CD14-positive monocyte (primary cell): ENCODE results near the gene TMEM242. TPM values are rescaled to one million over a fixed set of nuclear protein-coding genes. Genes with fewer than 3 reads are reported as not detected.
A peak's percentile ranks its signal among the peaks of the same experiment; 100 is the strongest.

ENCODE experiments used
- DNase-seq, 3 donors: peaks; one replicate each; pipeline ENCODE4 v3.0.0-alpha.2; 2011 to 2022
- H2AFZ ChIP-seq: 2 replicates; pipeline ENCODE4 v1.6.0; 2012; ENCODE audit warnings: mild to moderate bottlenecking, low read depth, low read length, inconsistent platforms; ENCODE audit not compliant: insufficient read depth, poor library complexity, severe bottlenecking
- H3K27ac ChIP-seq, 2 donors: 1 replicate in 1 of 2; 2 replicates in 1 of 2; pipeline ENCODE4 v1.5.1; 2012 to 2013; ENCODE audit warnings: low read length in 2 of 2, control low read depth in 1 of 2, inconsistent platforms in 1 of 2, low read depth in 1 of 2, mild to moderate bottlenecking in 1 of 2
- H3K27me3 ChIP-seq, 2 donors: one replicate each; pipeline versions ENCODE4 v1.6.0 to v1.6.1; 2011 to 2013; ENCODE audit warnings: low read length in 2 of 2; ENCODE audit not compliant: control insufficient read depth in 2 of 2, insufficient read depth in 2 of 2
- H3K36me3 ChIP-seq, 2 donors: replicated peaks in 1 of 2; 1 replicate in 1 of 2; 2 replicates in 1 of 2; pipeline versions ENCODE4 v1.5.1 to v1.6.1; 2012 to 2013; ENCODE audit warnings: low read length in 2 of 2, control low read depth in 1 of 2, inconsistent platforms in 1 of 2, mild to moderate bottlenecking in 1 of 2; ENCODE audit not compliant: insufficient read depth in 2 of 2, control insufficient read depth in 1 of 2
- H3K4me1 ChIP-seq, 2 donors: 1 replicate in 1 of 2; 2 replicates in 1 of 2; pipeline versions ENCODE4 v1.5.1 to v1.6.1; 2012 to 2013; ENCODE audit warnings: low read length in 2 of 2, control low read depth in 1 of 2, inconsistent platforms in 1 of 2, mild to moderate bottlenecking in 1 of 2, moderate library complexity in 1 of 2; ENCODE audit not compliant: insufficient read depth in 2 of 2, control insufficient read depth in 1 of 2
- H3K4me2 ChIP-seq: replicated peaks from 2 replicates; pipeline ENCODE3; 2012; ENCODE audit warnings: low read length, moderate library complexity, mild to moderate bottlenecking; ENCODE audit not compliant: poor library complexity, severe bottlenecking; ENCODE audit errors: extremely low read depth
- H3K4me3 ChIP-seq, 3 experiments: fragments of 200-600 bp in 1 of 3; sonication (generic) in 1 of 3; replicated peaks in 1 of 3; 1 replicate in 2 of 3; 2 replicates in 1 of 3; pipeline ENCODE4 v1.5.1; 2011 to 2013; ENCODE audit warnings: low read length in 3 of 3, mild to moderate bottlenecking in 3 of 3, control low read depth in 2 of 3, low read depth in 2 of 3, inconsistent platforms in 1 of 3, moderate library complexity in 1 of 3
- H3K79me2 ChIP-seq: 2 replicates; pipeline ENCODE4 v1.6.0; 2012; ENCODE audit warnings: mild to moderate bottlenecking, control low read depth, inconsistent platforms, low read length, moderate library complexity; ENCODE audit not compliant: insufficient read depth
- H3K9ac ChIP-seq: 2 replicates; pipeline ENCODE4 v1.6.0; 2017; ENCODE audit warnings: low read length, mild to moderate bottlenecking; ENCODE audit not compliant: insufficient read depth, poor library complexity, severe bottlenecking
- H3K9me3 ChIP-seq, 2 donors: replicated peaks in 1 of 2; 1 replicate in 1 of 2; 2 replicates in 1 of 2; pipeline versions ENCODE4 v1.5.1 to v1.6.1; 2012 to 2013; ENCODE audit warnings: low read length in 2 of 2, control low read depth in 1 of 2; ENCODE audit not compliant: control insufficient read depth in 1 of 2, insufficient read depth in 1 of 2
- H4K20me1 ChIP-seq: 2 replicates; pipeline ENCODE4 v1.6.0; 2012; ENCODE audit warnings: mild to moderate bottlenecking, low read length, control low read depth, moderate library complexity; ENCODE audit not compliant: insufficient read depth
- H3K27ac Mint-ChIP-seq, 7 donors: one replicate each; pipeline ENCODE4 v1.8.0; 2020; ENCODE audit warnings: mild to moderate bottlenecking in 7 of 7, mixed read lengths in 7 of 7, moderate library complexity in 6 of 7, inconsistent platforms in 2 of 7
- H3K27me3 Mint-ChIP-seq, 3 donors: one replicate each; pipeline ENCODE4 v1.8.0; 2021 to 2022; ENCODE audit warnings: low read depth in 3 of 3, mild to moderate bottlenecking in 3 of 3, mixed read lengths in 3 of 3, moderate library complexity in 3 of 3, inconsistent platforms in 1 of 3
- H3K36me3 Mint-ChIP-seq, 2 donors: one replicate each; pipeline ENCODE4 v1.8.0; 2020; ENCODE audit warnings: mixed read lengths in 2 of 2, inconsistent platforms in 1 of 2, mild to moderate bottlenecking in 1 of 2
- H3K4me1 Mint-ChIP-seq: one replicate; pipeline ENCODE4 v1.8.0; 2020; ENCODE audit warnings: mild to moderate bottlenecking, mixed read lengths
- H3K4me3 Mint-ChIP-seq, 2 donors: one replicate each; pipeline ENCODE4 v1.8.0; 2020; ENCODE audit warnings: mild to moderate bottlenecking in 2 of 2, mixed read lengths in 2 of 2, moderate library complexity in 1 of 2
- H3K9me3 Mint-ChIP-seq, 7 donors: one replicate each; pipeline ENCODE4 v1.8.0; 2020 to 2022; ENCODE audit warnings: mixed read lengths in 7 of 7, mild to moderate bottlenecking in 6 of 7, moderate library complexity in 6 of 7, inconsistent platforms in 2 of 7
- WGBS: methylation state at CpG from one replicate; pipeline ENCODE4 v1.1.5; 2013; ENCODE audit warnings: missing lambda C conversion rate; ENCODE audit not compliant: insufficient coverage; 5-methylcytosine and 5-hydroxymethylcytosine counted together
- intact Hi-C, 2 donors: fragments of 100-400 bp; cut with micrococcal nuclease; formaldehyde crosslinking; loops; one replicate each; pipeline versions ENCODE4 v1.15.0 to v1.15.1; 2023
- polyA plus RNA-seq, 3 donors: library from polyadenylated mRNA; depleted of rRNA in 1 of 3; unstranded in 2 of 3; stranded (reverse) in 1 of 3; fragments of 300-500 nt in 2 of 3; fragments of >200 nt in 1 of 3; fragmentation: Illumina TruSeq in 2 of 3; gene quantifications; 1 replicate in 2 of 3; 2 replicates in 1 of 3; pipeline ENCODE4 v1.2.3, GENCODE V29; 2012 to 2021
- TF ChIP-seq, protein P1 (sequence below): fragments of 200-600 bp; IDR thresholded peaks from one replicate; pipeline ENCODE4 v1.8.0; 2022; ENCODE audit warnings: antibody characterized with exemption, mild to moderate bottlenecking

Gene TMEM242
- polyA plus RNA-seq, 3 donors, result 5.6 to 9.8 (median 8.3) TPM

GRCh38 chr6:157240059-157240959, 83.0 kb downstream of the TMEM242 start:
- peaks cover 14% of the 10 kb centered on the region for H3K4me1 Mint-ChIP-seq
- H3K27ac ChIP-seq, result no peak overlapping the region
- H3K9me3 ChIP-seq, result peaks cover 0 to under 1% of the 10 kb centered on the region in 2 donors
- H3K4me3 Mint-ChIP-seq, result peak overlapping the region; percentile 71 to 85
- peaks cover 0 to 6% of the 10 kb centered on the region in 2 donors for H3K36me3 Mint-ChIP-seq
- intact Hi-C loops, result no loop called here
- H3K4me1 ChIP-seq, result peaks cover 6 to 23% of the 10 kb centered on the region in 2 donors
- peaks cover 20 to 29% of the 10 kb centered on the region in 2 donors for H3K27me3 ChIP-seq
- peak overlapping the region; percentile 11 to 67 (median 26) for H3K4me3 ChIP-seq
- peak overlapping the region in 1 of 7 donors; percentile 17 for H3K27ac Mint-ChIP-seq
- H3K9me3 Mint-ChIP-seq, result peaks cover 0 to 18% (median 5%) of the 10 kb centered on the region in 7 donors
- DNase-seq, result no peak
- peak overlapping the region; percentile 66 for H3K4me2 ChIP-seq
- WGBS, result 24% methylated on average over 20 of the region's 28 CpGs
- H3K27me3 Mint-ChIP-seq, result peaks cover 35 to 54% (median 38%) of the 10 kb centered on the region in 3 donors
- no peaks in the 10 kb centered on the region for H4K20me1 ChIP-seq
- no peaks in the 10 kb centered on the region for H3K79me2 ChIP-seq
- no peaks in the 10 kb centered on the region for H3K36me3 ChIP-seq
- TF ChIP-seq, protein P1, sequence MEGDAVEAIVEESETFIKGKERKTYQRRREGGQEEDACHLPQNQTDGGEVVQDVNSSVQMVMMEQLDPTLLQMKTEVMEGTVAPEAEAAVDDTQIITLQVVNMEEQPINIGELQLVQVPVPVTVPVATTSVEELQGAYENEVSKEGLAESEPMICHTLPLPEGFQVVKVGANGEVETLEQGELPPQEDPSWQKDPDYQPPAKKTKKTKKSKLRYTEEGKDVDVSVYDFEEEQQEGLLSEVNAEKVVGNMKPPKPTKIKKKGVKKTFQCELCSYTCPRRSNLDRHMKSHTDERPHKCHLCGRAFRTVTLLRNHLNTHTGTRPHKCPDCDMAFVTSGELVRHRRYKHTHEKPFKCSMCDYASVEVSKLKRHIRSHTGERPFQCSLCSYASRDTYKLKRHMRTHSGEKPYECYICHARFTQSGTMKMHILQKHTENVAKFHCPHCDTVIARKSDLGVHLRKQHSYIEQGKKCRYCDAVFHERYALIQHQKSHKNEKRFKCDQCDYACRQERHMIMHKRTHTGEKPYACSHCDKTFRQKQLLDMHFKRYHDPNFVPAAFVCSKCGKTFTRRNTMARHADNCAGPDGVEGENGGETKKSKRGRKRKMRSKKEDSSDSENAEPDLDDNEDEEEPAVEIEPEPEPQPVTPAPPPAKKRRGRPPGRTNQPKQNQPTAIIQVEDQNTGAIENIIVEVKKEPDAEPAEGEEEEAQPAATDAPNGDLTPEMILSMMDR, result no peak
- peak overlapping the region; percentile 75 for H2AFZ ChIP-seq
- H3K9ac ChIP-seq, result peak overlapping the region; percentile 47

- Histone ChIP-seq H3K9ac (no peak overlapping the region), H3K4me3 (no peak overlapping the region), H3K9me3 (peaks cover 0 to 4% of the 10 kb centered on the region in 2 donors), H2AFZ (peak overlapping the region; percentile 75), H3K27ac (no peak overlapping the region), H4K20me1 (no peaks in the 10 kb centered on the region), H3K79me2 (no peaks in the 10 kb centered on the region), H3K4me1 (peaks cover 8 to 25% of the 10 kb centered on the region in 2 donors), H3K27me3 (peaks cover 27 to 36% of the 10 kb centered on the region in 2 donors), H3K4me2 (no peak overlapping the region), H3K36me3 (no peaks in the 10 kb centered on the region)
- peaks cover 42 to 60% (median 45%) of the 10 kb centered on the region in 3 donors for H3K27me3 Mint-ChIP-seq
- WGBS, result 96% methylated on average over 7 of the region's 12 CpGs
- DNase-seq, result no peak
- peaks cover 0 to 23% (median 5%) of the 10 kb centered on the region in 7 donors for H3K9me3 Mint-ChIP-seq
- no peak overlapping the region for H3K27ac Mint-ChIP-seq
- peak overlapping the region in 1 of 2 donors; percentile 85 for H3K4me3 Mint-ChIP-seq
- peaks cover 0 to 7% of the 10 kb centered on the region in 2 donors for H3K36me3 Mint-ChIP-seq
- H3K4me1 Mint-ChIP-seq, result peaks cover 16% of the 10 kb centered on the region
- TF ChIP-seq, protein P1, result no peak
- intact Hi-C loops, result no loop called here
Measured at GRCh38 chr6:157239671-157240058, 83.7 kb downstream of the TMEM242 start.

Other genes with a start within 250 kb of the TMEM242 start
- gene ZDHHC14, start 57.7 kb upstream of the TMEM242 start, polyA plus RNA-seq, result 1 to 10 TPM in 1 of 3 donors, under 1 TPM in 2; 0.30 to 1.7 (median 0.93) TPM